GM23338 (cell line): ENCODE measurements around the gene EEIG2. TPM values are rescaled to one million over a fixed set of nuclear protein-coding genes. Genes with fewer than 3 reads are reported as not detected.

Experiments
- ATAC-seq: fragments of 200-7000 bp; cut with Tn5 transposase; 3 replicates; pipeline ENCODE4 v1.9.1; 2020
- DNase-seq: peaks from one replicate; pipeline ENCODE4 v3.0.0-alpha.2; 2015; ENCODE audit warnings: low spot score
- H2AFZ ChIP-seq: fragments of 200-600 bp; sonication (generic); 2 replicates; pipeline ENCODE4 v1.8.0; 2016; ENCODE audit warnings: antibody characterized with exemption, mild to moderate bottlenecking, moderate library complexity
- H3F3A ChIP-seq: fragments of 200-600 bp; sonication (generic); replicated peaks from 2 replicates; pipeline ENCODE4 v1.8.0; 2017; ENCODE audit warnings: antibody characterized with exemption, mixed run types, low read depth
- H3K27ac ChIP-seq: fragments of 200-600 bp; sonication (generic); 2 replicates; pipeline ENCODE4 v1.6.1; 2016; ENCODE audit warnings: low read depth
- H3K27me3 ChIP-seq: fragments of 200-600 bp; sonication (generic); 2 replicates; pipeline ENCODE4 v1.8.0; 2016; ENCODE audit warnings: mild to moderate bottlenecking, mixed run types, moderate library complexity; ENCODE audit not compliant: insufficient read depth
- H3K36me3 ChIP-seq: fragments of 200-600 bp; sonication (generic); 2 replicates; pipeline ENCODE4 v1.8.0; 2016; ENCODE audit warnings: mild to moderate bottlenecking; ENCODE audit not compliant: insufficient read depth
- H3K4me1 ChIP-seq: fragments of 200-600 bp; sonication (generic); 2 replicates; pipeline ENCODE4 v1.8.0; 2016; ENCODE audit warnings: mild to moderate bottlenecking, moderate library complexity; ENCODE audit not compliant: insufficient read depth
- H3K4me2 ChIP-seq: fragments of 200-600 bp; sonication (generic); 2 replicates; pipeline ENCODE4 v1.7.1; 2017; ENCODE audit warnings: mixed run types
- H3K4me3 ChIP-seq: fragments of 200-600 bp; sonication (generic); 2 replicates; pipeline ENCODE4 v1.6.1; 2016; ENCODE audit warnings: mixed run types
- H3K79me2 ChIP-seq: fragments of 200-600 bp; sonication (generic); replicated peaks from 2 replicates; pipeline ENCODE4 v1.8.0; 2017; ENCODE audit warnings: mild to moderate bottlenecking; ENCODE audit not compliant: insufficient read depth
- H3K9me2 ChIP-seq: fragments of 200-600 bp; sonication (generic); 2 replicates; pipeline ENCODE4 v1.8.0; 2017; ENCODE audit not compliant: insufficient read depth
- H4K20me1 ChIP-seq: fragments of 200-600 bp; sonication (generic); replicated peaks from 2 replicates; pipeline ENCODE4 v1.8.0; 2017; ENCODE audit warnings: mild to moderate bottlenecking; ENCODE audit not compliant: insufficient read depth
- H3K27ac Mint-ChIP-seq: 2 replicates; pipeline ENCODE4 v1.8.0; 2020; ENCODE audit warnings: inconsistent platforms, mild to moderate bottlenecking, moderate library complexity, mixed read lengths
- H3K27me3 Mint-ChIP-seq: 3 replicates; pipeline ENCODE4 v1.8.0; 2022; ENCODE audit warnings: low read depth, mild to moderate bottlenecking, moderate library complexity, mixed read lengths, inconsistent platforms; ENCODE audit not compliant: insufficient read depth, poor library complexity
- H3K36me3 Mint-ChIP-seq: 3 replicates; pipeline ENCODE4 v1.8.0; 2021; ENCODE audit warnings: low read depth, mild to moderate bottlenecking, inconsistent platforms, moderate library complexity, mixed read lengths
- H3K4me1 Mint-ChIP-seq: 3 replicates; pipeline ENCODE4 v1.8.0; 2020; ENCODE audit warnings: mild to moderate bottlenecking, inconsistent platforms, mixed read lengths
- H3K4me3 Mint-ChIP-seq: 3 replicates; pipeline ENCODE4 v1.8.0; 2021; ENCODE audit warnings: moderate library complexity, mild to moderate bottlenecking, inconsistent platforms, mixed read lengths
- H3K9me3 Mint-ChIP-seq: 3 replicates; pipeline ENCODE4 v1.8.0; 2020; ENCODE audit warnings: moderate library complexity, mild to moderate bottlenecking, inconsistent platforms, mixed read lengths
- EZH2phosphoT487 ChIP-seq: fragments of 200-600 bp; sonication (generic); IDR thresholded peaks from one replicate; pipeline ENCODE4 v1.8.1; 2018; ENCODE audit warnings: antibody characterized with exemption; ENCODE audit not compliant: unreplicated experiment
- POLR2AphosphoS5 ChIP-seq: IDR thresholded peaks from 2 replicates; pipeline ENCODE4 v1.6.1; 2016; ENCODE audit warnings: antibody characterized with exemption, low read depth
- ZNF331 ChIP-seq: fragments of 250-450 bp; sonication (Bioruptor Pico); IDR thresholded peaks from 2 replicates; pipeline ENCODE4 v1.5.0; 2020; ENCODE audit warnings: low read depth, mild to moderate bottlenecking, moderate library complexity
- polyA plus RNA-seq: library from polyadenylated mRNA; unstranded; fragments of >200 nt; fragmentation: Nextera tagmentation; extraction: Ambion mirVana; gene quantifications from 2 replicates; pipeline ENCODE4 v1.2.1, GENCODE V29; 2016
- total RNA-seq: library from RNA; depleted of rRNA; stranded (reverse); fragments of >200 nt; shearing (Covaris generic); gene quantifications from 2 replicates; pipeline ENCODE4 v1.2.3, GENCODE V29; 2014
- TF ChIP-seq, protein P1 (sequence below): IDR thresholded peaks from one replicate; pipeline ENCODE4 v1.6.1; 2018; ENCODE audit warnings: antibody characterized with exemption; ENCODE audit not compliant: unreplicated experiment
- TF ChIP-seq, protein P2 (sequence below): fragments of 250-450 bp; sonication (Bioruptor Pico); IDR thresholded peaks from 2 replicates; pipeline ENCODE4 v1.5.0; 2020; ENCODE audit warnings: mild to moderate bottlenecking, moderate library complexity
- TF ChIP-seq, protein P3 (sequence below), 2 experiments: fragments of 200-600 bp in 1 of 2; sonication (generic) in 1 of 2; conservative IDR thresholded peaks; 2 replicates each; pipeline versions ENCODE4 v1.5.1 to v1.6.1; 2016 to 2017; ENCODE audit warnings: antibody characterized with exemption in 2 of 2, low read depth in 2 of 2, mild to moderate bottlenecking in 2 of 2, moderate library complexity in 1 of 2
- TF ChIP-seq, protein P4 (sequence below): IDR thresholded peaks from 2 replicates; pipeline ENCODE4 v1.6.1; 2016; ENCODE audit warnings: antibody characterized with exemption

Gene EEIG2
- total and polyA plus RNA-seq, 2 experiments from 2014 or later: 7.9 to 44.5 TPM

DNA sequence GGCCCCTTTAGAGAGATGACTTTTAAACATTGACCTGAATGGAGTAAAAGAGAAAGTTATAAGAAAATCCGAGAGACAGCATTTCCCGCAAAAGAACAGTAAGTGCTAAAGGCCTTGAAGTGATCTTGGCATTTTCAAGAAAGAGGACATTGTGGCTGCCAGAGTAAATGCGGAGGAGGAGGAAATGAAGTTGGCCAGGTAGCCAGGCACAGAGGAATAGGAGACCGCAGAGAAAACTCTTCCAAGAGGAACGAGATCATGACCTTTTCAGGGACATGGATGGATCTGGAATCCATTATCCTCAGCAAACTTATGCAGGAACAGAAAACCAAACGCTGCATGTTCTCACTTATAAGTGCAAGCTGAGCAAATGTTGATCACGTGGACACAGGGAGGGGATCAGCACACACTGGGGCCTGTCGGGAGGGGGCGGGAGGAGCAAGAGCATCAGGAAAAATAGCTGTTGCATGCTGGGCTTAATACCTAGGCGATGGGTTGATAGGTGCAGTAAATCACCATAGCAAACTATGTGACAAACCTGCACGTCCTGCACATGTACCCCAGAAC lies 49.7 kb downstream of the EEIG2 start:
- Histone ChIP-seq H3K27ac (peak overlapping the region; percentile 52; the same call in 1 of the 2 replicates), H3K4me3 (no peak overlapping the region), H2AFZ (no peak overlapping the region), H3K4me2 (no peak overlapping the region), H3K9me2 (no peaks in the 10 kb centered on the region), H3F3A (no peaks in the 10 kb centered on the region), H3K36me3 (no peaks in the 10 kb centered on the region; the same call in 1 of the 2 replicates), H3K79me2 (no peaks in the 10 kb centered on the region; the same call in 1 of the 2 replicates), H3K27me3 (no peaks in the 10 kb centered on the region), H3K4me1 (no peaks in the 10 kb centered on the region), H4K20me1 (peaks cover 4% of the 10 kb centered on the region)
- Mint-ChIP-seq H3K36me3 (peaks cover 2% of the 10 kb centered on the region; the same call in 2 of the 3 replicates), H3K27ac (no peak overlapping the region), H3K9me3 (no peaks in the 10 kb centered on the region), H3K4me1 (no peaks in the 10 kb centered on the region), H3K4me3 (no peak overlapping the region), H3K27me3 (peaks cover 2% of the 10 kb centered on the region)
- TF ChIP-seq POLR2AphosphoS5: no peak
- TF ChIP-seq, protein P1, sequence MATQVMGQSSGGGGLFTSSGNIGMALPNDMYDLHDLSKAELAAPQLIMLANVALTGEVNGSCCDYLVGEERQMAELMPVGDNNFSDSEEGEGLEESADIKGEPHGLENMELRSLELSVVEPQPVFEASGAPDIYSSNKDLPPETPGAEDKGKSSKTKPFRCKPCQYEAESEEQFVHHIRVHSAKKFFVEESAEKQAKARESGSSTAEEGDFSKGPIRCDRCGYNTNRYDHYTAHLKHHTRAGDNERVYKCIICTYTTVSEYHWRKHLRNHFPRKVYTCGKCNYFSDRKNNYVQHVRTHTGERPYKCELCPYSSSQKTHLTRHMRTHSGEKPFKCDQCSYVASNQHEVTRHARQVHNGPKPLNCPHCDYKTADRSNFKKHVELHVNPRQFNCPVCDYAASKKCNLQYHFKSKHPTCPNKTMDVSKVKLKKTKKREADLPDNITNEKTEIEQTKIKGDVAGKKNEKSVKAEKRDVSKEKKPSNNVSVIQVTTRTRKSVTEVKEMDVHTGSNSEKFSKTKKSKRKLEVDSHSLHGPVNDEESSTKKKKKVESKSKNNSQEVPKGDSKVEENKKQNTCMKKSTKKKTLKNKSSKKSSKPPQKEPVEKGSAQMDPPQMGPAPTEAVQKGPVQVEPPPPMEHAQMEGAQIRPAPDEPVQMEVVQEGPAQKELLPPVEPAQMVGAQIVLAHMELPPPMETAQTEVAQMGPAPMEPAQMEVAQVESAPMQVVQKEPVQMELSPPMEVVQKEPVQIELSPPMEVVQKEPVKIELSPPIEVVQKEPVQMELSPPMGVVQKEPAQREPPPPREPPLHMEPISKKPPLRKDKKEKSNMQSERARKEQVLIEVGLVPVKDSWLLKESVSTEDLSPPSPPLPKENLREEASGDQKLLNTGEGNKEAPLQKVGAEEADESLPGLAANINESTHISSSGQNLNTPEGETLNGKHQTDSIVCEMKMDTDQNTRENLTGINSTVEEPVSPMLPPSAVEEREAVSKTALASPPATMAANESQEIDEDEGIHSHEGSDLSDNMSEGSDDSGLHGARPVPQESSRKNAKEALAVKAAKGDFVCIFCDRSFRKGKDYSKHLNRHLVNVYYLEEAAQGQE: no peak
- TF ChIP-seq, protein P2, sequence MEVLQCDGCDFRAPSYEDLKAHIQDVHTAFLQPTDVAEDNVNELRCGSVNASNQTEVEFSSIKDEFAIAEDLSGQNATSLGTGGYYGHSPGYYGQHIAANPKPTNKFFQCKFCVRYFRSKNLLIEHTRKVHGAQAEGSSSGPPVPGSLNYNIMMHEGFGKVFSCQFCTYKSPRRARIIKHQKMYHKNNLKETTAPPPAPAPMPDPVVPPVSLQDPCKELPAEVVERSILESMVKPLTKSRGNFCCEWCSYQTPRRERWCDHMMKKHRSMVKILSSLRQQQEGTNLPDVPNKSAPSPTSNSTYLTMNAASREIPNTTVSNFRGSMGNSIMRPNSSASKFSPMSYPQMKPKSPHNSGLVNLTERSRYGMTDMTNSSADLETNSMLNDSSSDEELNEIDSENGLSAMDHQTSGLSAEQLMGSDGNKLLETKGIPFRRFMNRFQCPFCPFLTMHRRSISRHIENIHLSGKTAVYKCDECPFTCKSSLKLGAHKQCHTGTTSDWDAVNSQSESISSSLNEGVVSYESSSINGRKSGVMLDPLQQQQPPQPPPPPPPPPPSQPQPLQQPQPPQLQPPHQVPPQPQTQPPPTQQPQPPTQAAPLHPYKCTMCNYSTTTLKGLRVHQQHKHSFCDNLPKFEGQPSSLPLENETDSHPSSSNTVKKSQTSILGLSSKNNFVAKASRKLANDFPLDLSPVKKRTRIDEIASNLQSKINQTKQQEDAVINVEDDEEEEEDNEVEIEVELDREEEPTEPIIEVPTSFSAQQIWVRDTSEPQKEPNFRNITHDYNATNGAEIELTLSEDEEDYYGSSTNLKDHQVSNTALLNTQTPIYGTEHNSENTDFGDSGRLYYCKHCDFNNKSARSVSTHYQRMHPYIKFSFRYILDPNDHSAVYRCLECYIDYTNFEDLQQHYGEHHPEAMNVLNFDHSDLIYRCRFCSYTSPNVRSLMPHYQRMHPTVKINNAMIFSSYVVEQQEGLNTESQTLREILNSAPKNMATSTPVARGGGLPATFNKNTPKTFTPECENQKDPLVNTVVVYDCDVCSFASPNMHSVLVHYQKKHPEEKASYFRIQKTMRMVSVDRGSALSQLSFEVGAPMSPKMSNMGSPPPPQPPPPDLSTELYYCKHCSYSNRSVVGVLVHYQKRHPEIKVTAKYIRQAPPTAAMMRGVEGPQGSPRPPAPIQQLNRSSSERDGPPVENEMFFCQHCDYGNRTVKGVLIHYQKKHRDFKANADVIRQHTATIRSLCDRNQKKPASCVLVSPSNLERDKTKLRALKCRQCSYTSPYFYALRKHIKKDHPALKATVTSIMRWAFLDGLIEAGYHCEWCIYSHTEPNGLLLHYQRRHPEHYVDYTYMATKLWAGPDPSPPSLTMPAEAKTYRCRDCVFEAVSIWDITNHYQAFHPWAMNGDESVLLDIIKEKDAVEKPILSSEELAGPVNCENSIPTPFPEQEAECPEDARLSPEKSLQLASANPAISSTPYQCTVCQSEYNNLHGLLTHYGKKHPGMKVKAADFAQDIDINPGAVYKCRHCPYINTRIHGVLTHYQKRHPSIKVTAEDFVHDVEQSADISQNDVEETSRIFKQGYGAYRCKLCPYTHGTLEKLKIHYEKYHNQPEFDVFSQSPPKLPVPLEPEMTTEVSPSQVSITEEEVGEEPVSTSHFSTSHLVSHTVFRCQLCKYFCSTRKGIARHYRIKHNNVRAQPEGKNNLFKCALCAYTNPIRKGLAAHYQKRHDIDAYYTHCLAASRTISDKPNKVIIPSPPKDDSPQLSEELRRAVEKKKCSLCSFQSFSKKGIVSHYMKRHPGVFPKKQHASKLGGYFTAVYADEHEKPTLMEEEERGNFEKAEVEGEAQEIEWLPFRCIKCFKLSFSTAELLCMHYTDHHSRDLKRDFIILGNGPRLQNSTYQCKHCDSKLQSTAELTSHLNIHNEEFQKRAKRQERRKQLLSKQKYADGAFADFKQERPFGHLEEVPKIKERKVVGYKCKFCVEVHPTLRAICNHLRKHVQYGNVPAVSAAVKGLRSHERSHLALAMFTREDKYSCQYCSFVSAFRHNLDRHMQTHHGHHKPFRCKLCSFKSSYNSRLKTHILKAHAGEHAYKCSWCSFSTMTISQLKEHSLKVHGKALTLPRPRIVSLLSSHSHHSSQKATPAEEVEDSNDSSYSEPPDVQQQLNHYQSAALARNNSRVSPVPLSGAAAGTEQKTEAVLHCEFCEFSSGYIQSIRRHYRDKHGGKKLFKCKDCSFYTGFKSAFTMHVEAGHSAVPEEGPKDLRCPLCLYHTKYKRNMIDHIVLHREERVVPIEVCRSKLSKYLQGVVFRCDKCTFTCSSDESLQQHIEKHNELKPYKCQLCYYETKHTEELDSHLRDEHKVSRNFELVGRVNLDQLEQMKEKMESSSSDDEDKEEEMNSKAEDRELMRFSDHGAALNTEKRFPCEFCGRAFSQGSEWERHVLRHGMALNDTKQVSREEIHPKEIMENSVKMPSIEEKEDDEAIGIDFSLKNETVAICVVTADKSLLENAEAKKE (CRISPR knock-in tag): no peak
- TF ChIP-seq, protein P3, sequence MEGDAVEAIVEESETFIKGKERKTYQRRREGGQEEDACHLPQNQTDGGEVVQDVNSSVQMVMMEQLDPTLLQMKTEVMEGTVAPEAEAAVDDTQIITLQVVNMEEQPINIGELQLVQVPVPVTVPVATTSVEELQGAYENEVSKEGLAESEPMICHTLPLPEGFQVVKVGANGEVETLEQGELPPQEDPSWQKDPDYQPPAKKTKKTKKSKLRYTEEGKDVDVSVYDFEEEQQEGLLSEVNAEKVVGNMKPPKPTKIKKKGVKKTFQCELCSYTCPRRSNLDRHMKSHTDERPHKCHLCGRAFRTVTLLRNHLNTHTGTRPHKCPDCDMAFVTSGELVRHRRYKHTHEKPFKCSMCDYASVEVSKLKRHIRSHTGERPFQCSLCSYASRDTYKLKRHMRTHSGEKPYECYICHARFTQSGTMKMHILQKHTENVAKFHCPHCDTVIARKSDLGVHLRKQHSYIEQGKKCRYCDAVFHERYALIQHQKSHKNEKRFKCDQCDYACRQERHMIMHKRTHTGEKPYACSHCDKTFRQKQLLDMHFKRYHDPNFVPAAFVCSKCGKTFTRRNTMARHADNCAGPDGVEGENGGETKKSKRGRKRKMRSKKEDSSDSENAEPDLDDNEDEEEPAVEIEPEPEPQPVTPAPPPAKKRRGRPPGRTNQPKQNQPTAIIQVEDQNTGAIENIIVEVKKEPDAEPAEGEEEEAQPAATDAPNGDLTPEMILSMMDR (conservative IDR thresholded peaks at IDR 0.05; ENCODE audit: low read depth in 2 of 2): no peak
- no peak for TF ChIP-seq ZNF331 (CRISPR knock-in tag)
- TF ChIP-seq, protein P4, sequence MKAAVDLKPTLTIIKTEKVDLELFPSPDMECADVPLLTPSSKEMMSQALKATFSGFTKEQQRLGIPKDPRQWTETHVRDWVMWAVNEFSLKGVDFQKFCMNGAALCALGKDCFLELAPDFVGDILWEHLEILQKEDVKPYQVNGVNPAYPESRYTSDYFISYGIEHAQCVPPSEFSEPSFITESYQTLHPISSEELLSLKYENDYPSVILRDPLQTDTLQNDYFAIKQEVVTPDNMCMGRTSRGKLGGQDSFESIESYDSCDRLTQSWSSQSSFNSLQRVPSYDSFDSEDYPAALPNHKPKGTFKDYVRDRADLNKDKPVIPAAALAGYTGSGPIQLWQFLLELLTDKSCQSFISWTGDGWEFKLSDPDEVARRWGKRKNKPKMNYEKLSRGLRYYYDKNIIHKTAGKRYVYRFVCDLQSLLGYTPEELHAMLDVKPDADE: no peak
- no peak for TF ChIP-seq EZH2phosphoT487
- no peak for DNase-seq
- ATAC-seq: no peak
